ENCODE results near the gene UGT2B10. TPM values are rescaled to one million over a fixed set of nuclear protein-coding genes. Genes with fewer than 3 reads are reported as not detected.

UGT2B10 gene
- total and polyA plus RNA-seq, 9 of the 15 experiments (the other 6 are each of a cell fraction or from before 2014, with no cell fraction given): 0.18 TPM; not detected in 8

DNA sequence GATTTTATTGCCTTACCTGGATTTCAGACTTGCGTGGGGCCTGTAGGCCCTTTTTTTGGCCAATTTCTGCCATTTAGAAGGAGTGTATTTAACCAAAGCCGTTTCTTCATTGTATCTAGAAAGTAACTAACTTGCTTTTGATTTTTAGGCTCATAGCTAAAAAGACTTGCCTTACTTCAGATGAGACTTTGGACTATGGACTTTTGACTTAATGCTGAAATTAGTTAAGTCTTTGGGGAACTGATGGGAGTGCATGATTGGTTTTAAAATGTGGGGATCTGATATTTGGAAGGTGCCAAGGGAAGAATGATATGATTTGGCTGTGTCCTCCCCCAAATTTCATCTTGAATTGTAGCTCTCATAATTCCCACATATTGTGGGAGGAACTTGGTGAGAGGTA is 7.7 kb upstream of the UGT2B10 start:
- 29% methylated on average over 2 of the region's 2 CpGs for WGBS (ENCODE audit: insufficient coverage, low coverage, missing lambda C conversion rate)
- Histone ChIP-seq H3K79me2 (ENCODE audit: control insufficient read depth, insufficient read depth, low read length) (no peaks in the 10 kb centered on the region), H2AFZ (ENCODE audit: low read depth, low read length) (no peak overlapping the region), H3K9ac (ENCODE audit: insufficient read depth in 1 of 2, low read depth in 2 of 2, low read length in 2 of 2) (no peak overlapping the region), H3K9me3 (replicated peaks; ENCODE audit: control insufficient read depth, insufficient read depth, low read depth, low read length) (no peaks in the 10 kb centered on the region), H3K27ac (ENCODE audit: extremely low read depth, low read depth, low read length) (no peak overlapping the region), H3K9me1 (ENCODE audit: control insufficient read depth, insufficient read depth, low read length) (no peaks in the 10 kb centered on the region), H4K20me1 (replicated peaks; ENCODE audit: control insufficient read depth, insufficient read depth, low read length) (no peaks in the 10 kb centered on the region), H3K27me3 (ENCODE audit: control insufficient read depth in 2 of 2, insufficient read depth in 2 of 2, low read length in 2 of 2) (no peaks in the 10 kb centered on the region), H3K36me3 (ENCODE audit: control insufficient read depth, insufficient read depth, low read length) (no peaks in the 10 kb centered on the region), H3K4me3 (no peak overlapping the region), H3K4me2 (ENCODE audit: insufficient read depth, low read length) (no peak overlapping the region), H3K4me1 (replicated peaks in 1 of 2; ENCODE audit: control insufficient read depth in 2 of 2, insufficient read depth in 2 of 2, low read length in 2 of 2) (no peaks in the 10 kb centered on the region; a peak in 1 of 5 replicates)
- FAIRE-seq (no peak), ATAC-seq (no peak), DNase-seq (ENCODE audit: extremely low read depth in 1 of 4, low spot score in 3 of 4) (no peak)
- in situ Hi-C loops (cut with MboI): no loop called here
- CTCF ChIA-PET (ENCODE audit: low intra/inter-chr PET ratio): no interaction called here
- POLR2A ChIA-PET: no interaction called here
- intact Hi-C loops (cut with micrococcal nuclease): no loop called here
- BruUV-seq (replicated peaks): no TSS peak
- TF ChIP-seq NUFIP1 (IDR thresholded peaks at IDR 0.05; ENCODE audit: partially characterized antibody) (no peak), HNRNPLL (IDR thresholded peaks at IDR 0.05; ENCODE audit: low read depth, low read length, poor library complexity, severe bottlenecking) (no peak), MAFK (IDR thresholded peaks at IDR 0.05; ENCODE audit: low read length) (no peak), GTF2E2 (tag; IDR thresholded peaks at IDR 0.05) (no peak), NFATC3 (IDR thresholded peaks at IDR 0.05) (no peak), POLR3A (IDR thresholded peaks at IDR 0.05; ENCODE audit: borderline replicate concordance, extremely low read depth, insufficient read depth, insufficient read length) (no peak), HDAC8 (tag; IDR thresholded peaks at IDR 0.05) (no peak), FUS (optimal IDR thresholded peaks at IDR 0.05; ENCODE audit: low read depth, low read length) (no peak), SLC30A9 (CRISPR knock-in tag; IDR thresholded peaks at IDR 0.05) (no peak), SAFB2 (IDR thresholded peaks at IDR 0.05; ENCODE audit: borderline replicate concordance, low read depth, low read length, severe bottlenecking) (no peak), TEAD2 (tag; IDR thresholded peaks at IDR 0.05) (no peak), SRF (CRISPR knock-in tag; IDR thresholded peaks at IDR 0.05) (no peak)
- TF ChIP-seq, protein P1, sequence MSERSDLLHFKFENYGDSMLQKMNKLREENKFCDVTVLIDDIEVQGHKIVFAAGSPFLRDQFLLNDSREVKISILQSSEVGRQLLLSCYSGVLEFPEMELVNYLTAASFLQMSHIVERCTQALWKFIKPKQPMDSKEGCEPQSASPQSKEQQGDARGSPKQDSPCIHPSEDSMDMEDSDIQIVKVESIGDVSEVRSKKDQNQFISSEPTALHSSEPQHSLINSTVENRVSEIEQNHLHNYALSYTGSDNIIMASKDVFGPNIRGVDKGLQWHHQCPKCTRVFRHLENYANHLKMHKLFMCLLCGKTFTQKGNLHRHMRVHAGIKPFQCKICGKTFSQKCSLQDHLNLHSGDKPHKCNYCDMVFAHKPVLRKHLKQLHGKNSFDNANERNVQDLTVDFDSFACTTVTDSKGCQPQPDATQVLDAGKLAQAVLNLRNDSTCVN (CRISPR knock-in tag; IDR thresholded peaks at IDR 0.05): no peak
- TF ChIP-seq, protein P2, sequence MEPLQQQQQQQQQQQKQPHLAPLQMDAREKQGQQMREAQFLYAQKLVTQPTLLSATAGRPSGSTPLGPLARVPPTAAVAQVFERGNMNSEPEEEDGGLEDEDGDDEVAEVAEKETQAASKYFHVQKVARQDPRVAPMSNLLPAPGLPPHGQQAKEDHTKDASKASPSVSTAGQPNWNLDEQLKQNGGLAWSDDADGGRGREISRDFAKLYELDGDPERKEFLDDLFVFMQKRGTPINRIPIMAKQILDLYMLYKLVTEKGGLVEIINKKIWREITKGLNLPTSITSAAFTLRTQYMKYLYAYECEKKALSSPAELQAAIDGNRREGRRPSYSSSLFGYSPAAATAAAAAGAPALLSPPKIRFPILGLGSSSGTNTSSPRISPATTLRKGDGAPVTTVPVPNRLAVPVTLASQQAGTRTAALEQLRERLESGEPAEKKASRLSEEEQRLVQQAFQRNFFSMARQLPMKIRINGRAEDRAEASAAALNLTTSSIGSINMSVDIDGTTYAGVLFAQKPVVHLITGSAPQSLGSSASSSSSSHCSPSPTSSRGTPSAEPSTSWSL (CRISPR knock-in tag; IDR thresholded peaks at IDR 0.05; ENCODE audit: borderline replicate concordance): no peak
- TF ChIP-seq, protein P3, sequence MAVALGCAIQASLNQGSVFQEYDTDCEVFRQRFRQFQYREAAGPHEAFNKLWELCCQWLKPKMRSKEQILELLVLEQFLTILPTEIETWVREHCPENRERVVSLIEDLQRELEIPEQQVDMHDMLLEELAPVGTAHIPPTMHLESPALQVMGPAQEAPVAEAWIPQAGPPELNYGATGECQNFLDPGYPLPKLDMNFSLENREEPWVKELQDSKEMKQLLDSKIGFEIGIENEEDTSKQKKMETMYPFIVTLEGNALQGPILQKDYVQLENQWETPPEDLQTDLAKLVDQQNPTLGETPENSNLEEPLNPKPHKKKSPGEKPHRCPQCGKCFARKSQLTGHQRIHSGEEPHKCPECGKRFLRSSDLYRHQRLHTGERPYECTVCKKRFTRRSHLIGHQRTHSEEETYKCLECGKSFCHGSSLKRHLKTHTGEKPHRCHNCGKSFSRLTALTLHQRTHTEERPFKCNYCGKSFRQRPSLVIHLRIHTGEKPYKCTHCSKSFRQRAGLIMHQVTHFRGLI (CRISPR knock-in tag; IDR thresholded peaks at IDR 0.05): no peak
